K562 (cell line): ENCODE measurements around the gene PAF1. TPM values are rescaled to one million over a fixed set of nuclear protein-coding genes. Genes with fewer than 3 reads are reported as not detected.

Experiments
- BRD9 ChIP-seq: fragments of 450-650 bp; IDR thresholded peaks from 2 replicates; pipeline ENCODE4 v1.6.1; 2018; ENCODE audit warnings: low read depth; ENCODE audit not compliant: partially characterized antibody
- EP400 ChIP-seq: fragments of 450-650 bp; IDR thresholded peaks from 2 replicates; pipeline ENCODE4 v1.6.1; 2017; ENCODE audit warnings: antibody characterized with exemption, mild to moderate bottlenecking, moderate library complexity
- TOE1 ChIP-seq, 2 experiments: fragments of 450-650 bp in 1 of 2; sonication (generic) in 1 of 2; formaldehyde crosslinking in 1 of 2; IDR thresholded peaks; 2 replicates each; pipeline versions ENCODE4 v1.7.1 to v1.8.0; 2016 to 2022; ENCODE audit warnings: borderline replicate concordance in 2 of 2, mild to moderate bottlenecking in 2 of 2, antibody characterized with exemption in 1 of 2, inconsistent platforms in 1 of 2, low read depth in 1 of 2, missing genetic modification reagents in 1 of 2, moderate library complexity in 1 of 2
- ZNF197 ChIP-seq: fragments of 200-800 bp; sonication (Bioruptor generic); IDR thresholded peaks from 2 replicates; pipeline ENCODE4 v1.6.1; 2016; ENCODE audit warnings: low read depth, missing genetic modification characterization, missing compliant biosample characterization
- ZNF311 ChIP-seq: fragments of 250-450 bp; sonication (Bioruptor Pico); IDR thresholded peaks from 2 replicates; pipeline ENCODE4 v1.4.0; 2020; ENCODE audit warnings: mild to moderate bottlenecking, moderate library complexity
- ZNF316 ChIP-seq: fragments of 450-650 bp; IDR thresholded peaks from 2 replicates; pipeline ENCODE4 v1.6.1; 2016
- polyA plus RNA-seq, 8 experiments: library from polyadenylated mRNA; depleted of rRNA in 4 of 8; stranded (reverse) in 5 of 8; unstranded in 3 of 8; fragments of >200 nt; fragmentation: Nextera tagmentation in 2 of 8; fragmentation: Illumina TruSeq in 1 of 8; extraction: Ambion mirVana in 2 of 8; extraction: Trizol in 1 of 8; gene quantifications; 2 replicates each; pipeline versions ENCODE4 v1.2.1 to v1.2.3, GENCODE V29; 2011 to 2014; ENCODE audit warnings: inconsistent platforms in 1 of 8, missing spikeins in 1 of 8
- total RNA-seq, 7 experiments: library from RNA; depleted of rRNA in 6 of 7; stranded (reverse); fragments of >200 nt in 6 of 7; fragmentation: Illumina TruSeq in 2 of 7; extraction: Trizol in 2 of 7; gene quantifications; 2 replicates each; pipeline versions ENCODE4 v1.2.1 to v1.2.3, GENCODE V29; 2011 to 2021; ENCODE audit warnings: low replicate concordance in 1 of 7
- TF ChIP-seq, protein P1 (sequence below): fragments of 450-650 bp; IDR thresholded peaks from 2 replicates; pipeline ENCODE4 v1.7.1; 2018; ENCODE audit warnings: mild to moderate bottlenecking, low read depth; ENCODE audit not compliant: partially characterized antibody

The PAF1 gene
- total and polyA plus RNA-seq, 9 of the 15 experiments (the other 6 are each of a cell fraction or from before 2014, with no cell fraction given) = 1.5 to 45.0 (median 33.8) TPM

DNA sequence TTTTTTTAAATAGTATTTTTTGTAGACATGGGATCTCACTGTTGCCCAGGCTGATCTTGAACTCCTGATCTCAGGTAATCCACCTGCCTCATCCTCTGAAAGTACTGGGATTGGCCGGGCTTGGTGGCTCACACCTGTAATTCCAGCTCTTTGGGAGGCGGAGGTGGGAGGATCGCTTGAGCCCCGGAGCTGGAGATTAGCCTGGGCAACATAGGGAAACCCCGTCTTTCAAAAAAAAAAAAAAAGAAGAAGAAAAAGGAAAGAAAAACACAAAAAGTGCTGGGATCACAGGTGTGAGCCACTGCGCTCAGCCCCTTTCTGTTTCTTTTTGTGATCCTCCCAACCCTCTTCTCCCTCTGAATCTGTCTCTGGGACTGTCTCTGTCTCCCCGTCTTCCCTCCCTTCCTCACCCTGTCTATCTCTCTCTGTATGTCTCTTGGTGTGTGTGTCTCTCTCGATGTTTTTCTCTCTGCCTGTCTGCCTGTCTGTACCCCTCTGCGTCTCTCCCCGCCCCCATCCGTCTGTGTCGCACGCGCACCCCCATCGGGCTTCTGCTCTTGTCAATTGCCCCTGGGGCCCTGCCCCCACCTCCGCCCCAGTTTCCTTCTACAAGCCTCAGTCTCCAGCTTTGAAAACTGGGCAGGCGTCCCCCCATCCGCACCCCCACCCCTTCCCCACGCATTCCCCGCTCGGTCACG, 15.2 kb upstream of the PAF1 start (continued):
- TF ChIP-seq TOE1 (IDR thresholded peaks at IDR 0.05; ENCODE audit: borderline replicate concordance) (no peak), TOE1 (CRISPR knock-in tag; IDR thresholded peaks at IDR 0.05; ENCODE audit: borderline replicate concordance, low read depth) (no peak), BRD9 (peak; percentile 51), EP400 (0 out of 2 replicates have a peak, but pooled peaks have one; percentile 38), ZNF316 (peak; percentile 43), ZNF311 (CRISPR knock-in tag) (no peak), ZNF197 (CRISPR knock-in tag) (no peak)
- TF ChIP-seq, protein P1, sequence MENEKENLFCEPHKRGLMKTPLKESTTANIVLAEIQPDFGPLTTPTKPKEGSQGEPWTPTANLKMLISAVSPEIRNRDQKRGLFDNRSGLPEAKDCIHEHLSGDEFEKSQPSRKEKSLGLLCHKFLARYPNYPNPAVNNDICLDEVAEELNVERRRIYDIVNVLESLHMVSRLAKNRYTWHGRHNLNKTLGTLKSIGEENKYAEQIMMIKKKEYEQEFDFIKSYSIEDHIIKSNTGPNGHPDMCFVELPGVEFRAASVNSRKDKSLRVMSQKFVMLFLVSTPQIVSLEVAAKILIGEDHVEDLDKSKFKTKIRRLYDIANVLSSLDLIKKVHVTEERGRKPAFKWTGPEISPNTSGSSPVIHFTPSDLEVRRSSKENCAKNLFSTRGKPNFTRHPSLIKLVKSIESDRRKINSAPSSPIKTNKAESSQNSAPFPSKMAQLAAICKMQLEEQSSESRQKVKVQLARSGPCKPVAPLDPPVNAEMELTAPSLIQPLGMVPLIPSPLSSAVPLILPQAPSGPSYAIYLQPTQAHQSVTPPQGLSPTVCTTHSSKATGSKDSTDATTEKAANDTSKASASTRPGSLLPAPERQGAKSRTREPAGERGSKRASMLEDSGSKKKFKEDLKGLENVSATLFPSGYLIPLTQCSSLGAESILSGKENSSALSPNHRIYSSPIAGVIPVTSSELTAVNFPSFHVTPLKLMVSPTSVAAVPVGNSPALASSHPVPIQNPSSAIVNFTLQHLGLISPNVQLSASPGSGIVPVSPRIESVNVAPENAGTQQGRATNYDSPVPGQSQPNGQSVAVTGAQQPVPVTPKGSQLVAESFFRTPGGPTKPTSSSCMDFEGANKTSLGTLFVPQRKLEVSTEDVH = no peak
- TF ChIP-seq, all 486 proteins: peak for 41
